RWPE2 (cell line): ENCODE measurements around the gene TPM2.
"Not testable (repeated sequence)": the region's sequence is repeated elsewhere in the genome, so short reads cannot be mapped to it uniquely, and the experiment has no call there.

Experiments
- ATAC-seq: fragments of 200-7000 bp; cut with Tn5 transposase; 3 replicates; pipeline ENCODE4 v1.9.1; 2021; ENCODE audit warnings: low read depth
- DNase-seq: peaks from one replicate; pipeline ENCODE4 v3.0.0-alpha.2; 2020; ENCODE audit warnings: low spot score
- H3K27ac ChIP-seq: fragments of 450-650 bp; 2 replicates; pipeline ENCODE4 v1.5.1; 2017; ENCODE audit warnings: mild to moderate bottlenecking; ENCODE audit not compliant: poor library complexity, severe bottlenecking
- H3K27me3 ChIP-seq: fragments of 250-450 bp; sonication (Bioruptor Pico); 2 replicates; pipeline ENCODE4 v1.5.1; 2021; ENCODE audit warnings: mild to moderate bottlenecking, moderate library complexity; ENCODE audit not compliant: insufficient read depth, poor library complexity, severe bottlenecking
- H3K36me3 ChIP-seq: fragments of 250-450 bp; sonication (Bioruptor Pico); 2 replicates; pipeline ENCODE4 v1.5.1; 2020; ENCODE audit warnings: low read depth, mild to moderate bottlenecking, moderate library complexity
- H3K4me1 ChIP-seq: fragments of 250-450 bp; sonication (Bioruptor Pico); 2 replicates; pipeline ENCODE4 v1.5.1; 2021; ENCODE audit warnings: mild to moderate bottlenecking, moderate library complexity; ENCODE audit not compliant: insufficient read depth, poor library complexity, severe bottlenecking
- H3K4me3 ChIP-seq: fragments of 250-450 bp; sonication (Bioruptor Pico); 2 replicates; pipeline ENCODE4 v1.5.1; 2021; ENCODE audit warnings: mild to moderate bottlenecking, moderate library complexity; ENCODE audit not compliant: severe bottlenecking
- H3K9me3 ChIP-seq: fragments of 250-450 bp; sonication (Bioruptor Pico); 2 replicates; pipeline ENCODE4 v1.5.1; 2021; ENCODE audit warnings: mild to moderate bottlenecking, moderate library complexity; ENCODE audit not compliant: severe bottlenecking
- TF ChIP-seq, protein P1 (sequence below): fragments of 450-650 bp; IDR thresholded peaks from one replicate; pipeline ENCODE4 v1.5.1; 2017; ENCODE audit warnings: mild to moderate bottlenecking, moderate library complexity; ENCODE audit not compliant: poor library complexity, severe bottlenecking

TPM2 gene

GRCh38 chr9:35636877-35637246, 52.9 kb downstream of the TPM2 start:
- not testable (repeated sequence) for H3K27ac ChIP-seq, H3K27me3 ChIP-seq, H3K36me3 ChIP-seq, ATAC-seq, H3K9me3 ChIP-seq, H3K4me1 ChIP-seq, H3K4me3 ChIP-seq, DNase-seq

GRCh38 chr9:35636135-35636876, 53.4 kb downstream of the TPM2 start:
- H3K27me3 ChIP-seq: no peaks in the 10 kb centered on the region
- no peak overlapping the region for H3K4me3 ChIP-seq
- TF ChIP-seq, protein P1, sequence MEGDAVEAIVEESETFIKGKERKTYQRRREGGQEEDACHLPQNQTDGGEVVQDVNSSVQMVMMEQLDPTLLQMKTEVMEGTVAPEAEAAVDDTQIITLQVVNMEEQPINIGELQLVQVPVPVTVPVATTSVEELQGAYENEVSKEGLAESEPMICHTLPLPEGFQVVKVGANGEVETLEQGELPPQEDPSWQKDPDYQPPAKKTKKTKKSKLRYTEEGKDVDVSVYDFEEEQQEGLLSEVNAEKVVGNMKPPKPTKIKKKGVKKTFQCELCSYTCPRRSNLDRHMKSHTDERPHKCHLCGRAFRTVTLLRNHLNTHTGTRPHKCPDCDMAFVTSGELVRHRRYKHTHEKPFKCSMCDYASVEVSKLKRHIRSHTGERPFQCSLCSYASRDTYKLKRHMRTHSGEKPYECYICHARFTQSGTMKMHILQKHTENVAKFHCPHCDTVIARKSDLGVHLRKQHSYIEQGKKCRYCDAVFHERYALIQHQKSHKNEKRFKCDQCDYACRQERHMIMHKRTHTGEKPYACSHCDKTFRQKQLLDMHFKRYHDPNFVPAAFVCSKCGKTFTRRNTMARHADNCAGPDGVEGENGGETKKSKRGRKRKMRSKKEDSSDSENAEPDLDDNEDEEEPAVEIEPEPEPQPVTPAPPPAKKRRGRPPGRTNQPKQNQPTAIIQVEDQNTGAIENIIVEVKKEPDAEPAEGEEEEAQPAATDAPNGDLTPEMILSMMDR: no peak
- no peak overlapping the region for H3K27ac ChIP-seq
- no peaks in the 10 kb centered on the region for H3K36me3 ChIP-seq
- DNase-seq: no peak
- no peaks in the 10 kb centered on the region for H3K9me3 ChIP-seq
- H3K4me1 ChIP-seq: no peaks in the 10 kb centered on the region
- ATAC-seq: no peak

- no peak for ATAC-seq
- Histone ChIP-seq H3K4me1 (no peaks in the 10 kb centered on the region), H3K27me3 (no peaks in the 10 kb centered on the region), H3K27ac (no peak overlapping the region), H3K36me3 (no peaks in the 10 kb centered on the region), H3K9me3 (no peaks in the 10 kb centered on the region), H3K4me3 (no peak overlapping the region)
- TF ChIP-seq, protein P1: no peak
- no peak for DNase-seq
Observed at GRCh38 chr9:35635730-35636129, 54.0 kb downstream of the TPM2 start.
